Bronchial epithelial cell (primary cell): ENCODE data around the gene RPTOR. TPM values are rescaled to one million over a fixed set of nuclear protein-coding genes. Genes with fewer than 3 reads are reported as not detected.

Experiments
- DNase-seq: peaks from one replicate; pipeline ENCODE4 v3.0.0-alpha.2; 2010; ENCODE audit warnings: low read depth
- FAIRE-seq: peaks from 2 replicates; lab custom pipeline; 2011; peaks lifted over from hg19 to GRCh38; lab: Jason Lieb, UNC
- H3K27me3 ChIP-seq: 2 replicates; pipeline ENCODE4 v1.5.1; 2011; ENCODE audit warnings: low read length; ENCODE audit not compliant: control insufficient read depth, insufficient read depth
- H3K36me3 ChIP-seq: 2 replicates; pipeline ENCODE4 v1.5.1; 2011; ENCODE audit warnings: low read length; ENCODE audit not compliant: control insufficient read depth, insufficient read depth
- H3K4me3 ChIP-seq: 2 replicates; pipeline ENCODE4 v1.5.1; 2011; ENCODE audit warnings: mild to moderate bottlenecking, low read depth, low read length, control low read depth
- total RNA-seq: library from RNA; depleted of rRNA; stranded (reverse); fragments of >200 nt; gene quantifications from 2 replicates; pipeline ENCODE4 v1.2.1, GENCODE V29; 2014
- TF ChIP-seq, protein P1 (sequence below): IDR thresholded peaks from 2 replicates; pipeline ENCODE4 v1.5.1; 2011; ENCODE audit warnings: mild to moderate bottlenecking, moderate library complexity, low read length, control low read depth, inconsistent platforms; ENCODE audit not compliant: insufficient read depth, severe bottlenecking

The RPTOR gene
- total RNA-seq, 1 donor from 2014 or later: 14.0 TPM

GRCh38 chr17:80499961-80500665, 44.5 kb upstream of the RPTOR start:
- TF ChIP-seq, protein P1, sequence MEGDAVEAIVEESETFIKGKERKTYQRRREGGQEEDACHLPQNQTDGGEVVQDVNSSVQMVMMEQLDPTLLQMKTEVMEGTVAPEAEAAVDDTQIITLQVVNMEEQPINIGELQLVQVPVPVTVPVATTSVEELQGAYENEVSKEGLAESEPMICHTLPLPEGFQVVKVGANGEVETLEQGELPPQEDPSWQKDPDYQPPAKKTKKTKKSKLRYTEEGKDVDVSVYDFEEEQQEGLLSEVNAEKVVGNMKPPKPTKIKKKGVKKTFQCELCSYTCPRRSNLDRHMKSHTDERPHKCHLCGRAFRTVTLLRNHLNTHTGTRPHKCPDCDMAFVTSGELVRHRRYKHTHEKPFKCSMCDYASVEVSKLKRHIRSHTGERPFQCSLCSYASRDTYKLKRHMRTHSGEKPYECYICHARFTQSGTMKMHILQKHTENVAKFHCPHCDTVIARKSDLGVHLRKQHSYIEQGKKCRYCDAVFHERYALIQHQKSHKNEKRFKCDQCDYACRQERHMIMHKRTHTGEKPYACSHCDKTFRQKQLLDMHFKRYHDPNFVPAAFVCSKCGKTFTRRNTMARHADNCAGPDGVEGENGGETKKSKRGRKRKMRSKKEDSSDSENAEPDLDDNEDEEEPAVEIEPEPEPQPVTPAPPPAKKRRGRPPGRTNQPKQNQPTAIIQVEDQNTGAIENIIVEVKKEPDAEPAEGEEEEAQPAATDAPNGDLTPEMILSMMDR: no peak
- FAIRE-seq (no peak), DNase-seq (no peak)
- peaks cover 2% of the 10 kb centered on the region for H3K27me3 ChIP-seq
- no peak overlapping the region for H3K4me3 ChIP-seq
- H3K36me3 ChIP-seq: no peaks in the 10 kb centered on the region

- peaks cover 2% of the 10 kb centered on the region for H3K27me3 ChIP-seq
- TF ChIP-seq, protein P1: no peak
- DNase-seq: no peak
- no peaks in the 10 kb centered on the region for H3K36me3 ChIP-seq
- FAIRE-seq: no peak
- H3K4me3 ChIP-seq: no peak overlapping the region
Observed at GRCh38 chr17:80501741-80502577, 42.7 kb upstream of the RPTOR start.

DNA sequence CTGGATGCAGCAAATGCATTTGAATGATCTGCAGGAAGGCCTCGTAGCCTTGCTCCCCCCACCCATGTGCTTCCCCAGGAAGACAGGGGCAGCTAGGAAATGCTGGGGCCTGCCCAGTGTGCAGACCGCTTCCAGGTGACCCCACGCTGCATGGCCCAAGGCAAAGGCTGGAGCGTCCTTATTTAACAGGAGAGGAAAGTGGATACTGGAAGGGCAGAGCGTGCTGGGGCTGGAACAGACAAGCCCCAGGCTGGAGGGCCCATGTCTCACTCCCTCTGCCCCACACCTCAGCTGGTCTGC, 42.1 kb upstream of the RPTOR start:
- peaks cover 2% of the 10 kb centered on the region for H3K27me3 ChIP-seq
- no peak for DNase-seq
- TF ChIP-seq, protein P1: no peak
- H3K36me3 ChIP-seq: no peaks in the 10 kb centered on the region
- H3K4me3 ChIP-seq: no peak overlapping the region
- peak; percentile 75 for FAIRE-seq

DNA sequence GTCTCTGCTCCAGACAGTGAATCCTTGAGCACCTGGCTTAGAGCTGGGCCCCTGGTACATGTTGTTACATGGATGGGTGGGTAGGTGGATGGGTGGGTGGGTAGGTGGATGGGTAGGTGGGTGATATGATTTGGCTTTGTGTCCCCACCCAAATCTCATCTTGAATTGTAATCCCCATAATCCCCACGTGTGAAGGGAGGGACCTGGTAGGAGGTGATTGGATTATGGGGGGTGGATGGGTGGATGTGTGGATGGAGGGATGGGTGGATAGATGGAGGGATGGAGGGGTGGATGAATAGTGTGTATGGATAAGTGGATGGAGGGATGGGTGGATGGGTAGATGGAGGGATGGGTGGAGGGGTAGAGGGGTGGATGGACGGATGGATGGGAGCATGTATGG, 41.6 kb upstream of the RPTOR start:
- peaks cover 2% of the 10 kb centered on the region for H3K27me3 ChIP-seq
- DNase-seq (no peak), FAIRE-seq (no peak)
- TF ChIP-seq, protein P1: no peak
- H3K4me3 ChIP-seq: no peak overlapping the region
- H3K36me3 ChIP-seq: no peaks in the 10 kb centered on the region

GRCh38 chr17:80503921-80504320, 40.7 kb upstream of the RPTOR start:
- TF ChIP-seq, protein P1: no peak
- Histone ChIP-seq H3K4me3 (no peak overlapping the region), H3K36me3 (no peaks in the 10 kb centered on the region), H3K27me3 (peaks cover 2% of the 10 kb centered on the region)
- DNase-seq: no peak
- FAIRE-seq: no peak
